HG03378 (cell line): ENCODE results near the gene TENM4.

Source experiments
- ATAC-seq: cut with Tn5 transposase; IDR thresholded peaks from one replicate; pipeline ENCODE4 v1.9.1; 2021; ENCODE audit warnings: mild to moderate bottlenecking, moderate library complexity; ENCODE audit not compliant: unreplicated experiment

TENM4 gene

DNA sequence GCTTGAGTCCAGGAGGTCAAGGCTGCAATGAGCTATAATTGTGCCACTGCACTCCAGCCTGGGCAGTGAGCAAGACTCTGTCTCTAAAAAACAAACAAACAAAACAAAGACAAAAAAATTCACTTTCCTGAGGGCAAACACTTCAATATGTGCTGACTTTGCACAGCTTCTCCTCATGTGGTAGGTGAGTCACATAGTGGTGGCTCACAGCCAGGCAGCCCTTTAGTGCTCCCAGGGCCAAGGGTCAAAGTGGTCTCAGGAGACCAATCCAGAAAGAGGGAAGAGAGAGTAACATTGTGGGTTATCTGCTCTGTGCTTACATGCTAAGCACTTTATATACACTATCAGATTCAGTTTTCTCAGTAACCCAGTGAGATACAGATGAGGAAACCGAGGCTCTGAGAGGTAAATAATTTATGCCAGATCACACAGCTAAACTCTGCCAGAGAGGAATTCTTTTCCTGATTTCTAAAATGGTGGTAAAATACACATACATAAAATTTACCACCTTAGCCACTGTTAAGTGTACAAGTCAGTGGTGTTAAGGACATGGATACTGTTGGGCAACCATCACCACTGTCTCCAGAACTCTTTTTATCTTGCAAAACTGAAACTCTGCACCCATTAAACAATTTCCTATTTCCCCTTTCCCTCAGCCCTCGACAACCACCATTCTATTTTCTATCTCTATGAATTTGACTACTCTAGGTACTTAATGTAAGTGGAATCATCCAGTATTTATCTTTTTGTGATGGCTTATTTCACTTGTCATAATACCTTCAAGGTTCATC is 634.4 kb downstream of the TENM4 start:
- no peak for ATAC-seq

DNA sequence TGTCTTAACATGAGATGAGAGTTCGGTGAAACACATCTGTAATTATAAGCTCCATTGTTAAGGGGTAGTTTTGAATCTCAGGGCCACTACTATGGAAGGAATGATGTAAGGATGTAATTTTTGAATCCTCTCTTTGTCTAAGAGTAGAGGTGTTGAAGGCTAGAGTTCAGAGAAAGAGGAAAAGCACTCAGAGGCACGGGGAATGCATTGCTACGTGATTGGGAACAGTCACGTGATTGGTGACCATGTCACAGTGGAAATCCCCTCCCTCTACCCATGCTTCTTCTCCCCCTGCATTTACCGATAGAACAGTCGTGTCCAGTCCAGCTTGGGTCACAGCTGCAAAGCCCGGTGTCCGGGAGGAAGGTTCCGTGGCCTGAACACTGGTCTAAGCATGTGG is 635.8 kb downstream of the TENM4 start:
- ATAC-seq = no peak

DNA sequence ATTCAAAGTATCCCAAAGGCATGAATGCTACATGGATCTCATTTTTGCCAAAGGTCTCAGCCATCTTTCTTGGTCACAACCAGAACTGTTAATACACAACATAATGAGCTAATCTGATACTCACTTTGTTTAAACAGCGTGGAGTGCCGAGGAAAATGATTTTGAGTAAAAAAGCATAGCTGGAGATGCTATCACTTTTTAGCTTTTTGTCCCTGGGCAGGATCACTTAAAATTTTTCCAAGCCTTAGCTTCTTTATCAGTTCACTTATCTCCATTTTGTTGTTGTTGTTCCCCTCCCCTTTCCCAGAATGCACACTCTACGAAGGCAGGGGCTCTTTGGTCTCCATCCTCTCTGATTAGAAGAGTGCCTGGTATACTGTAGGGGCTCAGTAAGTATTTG is 636.8 kb downstream of the TENM4 start:
- ATAC-seq = no peak

- no peak for ATAC-seq
Measured at GRCh38 chr11:78802058-78802761, 638.6 kb downstream of the TENM4 start.

GRCh38 chr11:78801161-78801884 is 639.5 kb downstream of the TENM4 start:
- no peak for ATAC-seq

- ATAC-seq = no peak
Measured at GRCh38 chr11:78800756-78801155, 640.1 kb downstream of the TENM4 start.

DNA sequence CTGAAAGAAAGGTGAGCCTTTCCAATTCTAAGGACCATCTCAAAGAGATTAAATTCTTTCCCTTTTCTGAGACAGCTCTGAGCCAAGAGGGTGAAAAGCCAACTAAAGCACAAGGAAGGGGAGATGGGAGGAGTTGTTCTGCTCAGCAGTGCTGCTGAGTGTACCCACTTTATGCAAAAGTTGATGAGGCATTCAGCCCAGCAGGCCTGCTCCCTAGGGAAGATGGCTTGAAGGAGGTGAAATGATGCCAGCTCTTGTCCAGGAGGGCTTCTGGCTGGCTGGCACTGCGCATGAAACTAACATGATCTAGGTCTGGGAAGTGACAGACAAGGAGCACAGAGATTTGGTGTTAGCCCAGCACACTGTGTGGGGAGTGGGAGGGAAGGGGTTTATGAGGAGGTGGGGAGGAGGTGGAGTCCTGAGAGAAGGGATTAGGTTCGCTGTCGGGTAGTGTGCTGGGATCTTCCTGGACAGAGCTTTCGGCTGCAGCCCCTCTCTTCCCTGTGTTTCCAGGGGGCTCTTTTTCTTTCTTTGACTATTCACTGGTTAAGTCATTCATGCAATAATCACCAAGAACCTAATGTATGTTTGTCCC is 640.6 kb downstream of the TENM4 start:
- ATAC-seq = no peak

DNA sequence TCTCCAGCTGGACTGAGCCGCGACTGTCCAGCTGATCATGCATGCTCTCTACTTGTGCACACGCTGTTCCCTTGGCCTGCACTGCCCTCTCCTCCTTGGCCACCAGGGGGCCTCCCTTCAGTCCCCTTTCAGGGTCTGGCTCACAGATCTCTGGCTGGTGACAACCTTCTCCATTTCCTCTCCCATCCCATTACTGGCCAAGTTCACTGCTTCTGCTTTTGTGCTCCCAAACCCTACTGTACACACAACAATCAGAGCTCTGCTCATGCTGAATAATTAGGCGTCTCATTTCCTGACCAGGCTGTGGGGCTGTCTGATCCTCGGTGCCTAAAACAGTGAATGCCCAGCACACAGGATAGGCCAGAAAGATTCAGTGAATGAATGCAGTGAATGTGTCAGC is 642.2 kb downstream of the TENM4 start:
- peak; percentile 90 for ATAC-seq

DNA sequence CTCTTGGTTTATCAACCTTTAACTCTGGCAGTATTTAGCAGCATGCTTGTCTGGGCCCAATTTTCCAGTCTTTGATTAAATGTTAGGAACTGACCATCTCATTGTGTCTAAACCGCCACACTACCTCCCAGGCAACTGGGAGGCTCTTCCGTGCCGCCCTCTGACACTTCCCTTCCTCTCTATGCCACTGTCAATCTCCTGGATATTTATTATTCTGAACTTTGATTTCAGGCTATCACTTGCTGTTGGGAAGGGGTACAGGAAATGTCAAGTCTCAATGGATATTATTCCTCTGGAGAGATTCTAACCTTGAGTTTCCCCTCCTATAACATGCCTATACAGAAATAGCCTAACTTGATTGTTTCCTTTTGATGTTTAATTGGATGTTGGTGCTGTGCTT is 643.3 kb downstream of the TENM4 start:
- no peak for ATAC-seq

DNA sequence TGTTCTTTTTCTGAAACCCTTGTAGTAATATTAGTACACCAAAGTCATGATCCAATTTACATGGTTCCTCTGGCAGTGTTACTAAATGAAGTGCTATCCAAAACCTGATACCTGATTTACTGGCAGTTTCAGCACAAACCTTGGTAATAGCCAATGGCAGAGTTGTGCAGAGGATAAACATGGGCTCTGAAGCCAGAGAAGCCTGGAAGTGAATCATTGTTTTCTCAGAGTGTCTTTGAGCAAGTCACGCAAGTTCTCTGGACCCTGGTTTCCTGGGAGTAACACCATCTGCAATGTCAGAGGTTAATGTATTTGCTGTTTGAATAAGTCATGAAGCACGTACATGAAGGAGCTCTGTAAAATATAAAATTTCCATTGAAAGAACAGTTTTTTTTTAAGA is 643.9 kb downstream of the TENM4 start:
- ATAC-seq = no peak

DNA sequence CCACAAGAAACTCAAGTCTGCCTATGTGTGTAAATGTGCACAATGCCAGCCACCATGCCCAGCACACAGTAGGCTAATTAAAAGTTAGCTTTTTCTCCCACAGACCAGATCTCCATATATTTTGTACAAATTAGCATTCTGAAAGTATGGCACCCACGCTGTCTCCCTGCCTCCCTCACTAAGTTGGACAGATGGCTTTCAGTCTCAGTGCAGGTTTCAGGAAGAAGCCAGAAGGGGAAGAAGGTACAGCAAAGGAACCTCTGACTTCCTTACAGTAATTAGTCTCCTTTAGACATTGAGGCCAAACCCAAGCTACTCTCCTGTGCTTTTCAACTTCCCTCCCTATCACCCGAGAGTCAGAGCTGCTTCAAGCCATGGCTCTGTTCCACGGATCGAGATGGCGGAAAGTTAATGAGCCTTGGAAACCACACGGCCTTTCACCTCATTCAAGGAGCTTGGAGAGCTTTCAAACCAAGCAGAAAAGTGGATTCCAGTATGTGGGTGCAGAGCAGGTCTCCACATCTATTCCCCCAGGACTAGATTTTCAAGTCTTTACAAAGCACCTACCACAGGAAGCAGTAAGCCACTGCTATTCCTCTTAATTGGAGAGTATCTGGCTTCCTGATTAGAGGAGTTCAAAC is 645.1 kb downstream of the TENM4 start:
- ATAC-seq = no peak

DNA sequence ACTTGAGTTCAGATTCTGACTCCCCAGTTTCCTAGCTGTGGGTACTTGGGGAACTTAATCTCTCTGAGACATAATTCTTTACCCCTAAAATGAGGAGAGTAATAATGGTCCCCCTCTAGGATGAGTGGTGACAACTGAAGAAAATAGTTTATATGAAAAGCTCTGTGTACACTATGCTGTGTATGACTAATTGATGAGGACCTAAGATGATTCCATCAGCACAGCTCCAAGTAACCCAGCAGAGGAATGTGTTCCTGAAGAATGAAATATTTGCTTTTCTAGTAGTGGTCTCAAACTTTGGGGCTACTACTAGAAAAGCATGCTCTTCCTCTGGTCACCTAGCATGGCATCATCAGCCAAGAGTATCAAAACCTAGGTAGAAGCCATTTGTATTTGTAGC is 648.9 kb downstream of the TENM4 start:
- ATAC-seq = no peak

DNA sequence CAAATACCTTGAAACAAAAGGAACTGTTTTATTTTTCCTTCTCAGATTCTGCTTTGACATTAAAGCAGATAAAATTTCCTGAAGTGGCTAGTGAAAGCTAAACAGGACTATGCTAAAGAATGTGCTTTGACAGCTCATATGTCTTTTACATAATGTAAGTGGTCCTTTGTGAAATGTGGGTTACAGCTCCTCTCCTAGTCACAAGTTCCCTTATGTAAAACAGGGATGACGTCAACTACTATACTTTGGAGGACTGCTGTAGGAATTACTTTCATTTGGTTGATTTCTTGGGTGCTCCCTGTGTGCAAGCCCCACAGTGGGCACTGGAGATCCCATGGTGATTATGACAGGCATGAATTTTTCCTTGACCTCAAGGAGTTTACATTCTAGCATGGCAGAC is 649.6 kb downstream of the TENM4 start:
- no peak for ATAC-seq

DNA sequence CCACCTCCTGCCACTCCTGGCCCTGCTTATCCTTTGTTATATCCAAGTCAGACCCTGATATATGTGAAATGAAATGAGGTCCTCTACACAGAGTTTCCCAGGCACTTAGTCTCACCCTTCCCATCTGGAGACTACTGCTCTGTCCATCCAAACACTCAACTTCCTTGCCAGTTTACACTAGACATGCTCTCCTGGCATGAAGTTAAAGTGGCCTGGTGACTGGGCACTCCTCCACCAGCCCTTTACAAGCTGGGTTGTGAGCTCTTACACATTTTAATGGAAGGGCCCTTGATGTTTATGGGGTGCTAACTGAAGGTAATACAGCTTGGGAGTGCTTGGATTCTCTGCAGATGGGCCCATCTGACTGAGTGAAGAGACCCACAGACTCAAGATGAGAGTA is 650.0 kb downstream of the TENM4 start:
- no peak for ATAC-seq

DNA sequence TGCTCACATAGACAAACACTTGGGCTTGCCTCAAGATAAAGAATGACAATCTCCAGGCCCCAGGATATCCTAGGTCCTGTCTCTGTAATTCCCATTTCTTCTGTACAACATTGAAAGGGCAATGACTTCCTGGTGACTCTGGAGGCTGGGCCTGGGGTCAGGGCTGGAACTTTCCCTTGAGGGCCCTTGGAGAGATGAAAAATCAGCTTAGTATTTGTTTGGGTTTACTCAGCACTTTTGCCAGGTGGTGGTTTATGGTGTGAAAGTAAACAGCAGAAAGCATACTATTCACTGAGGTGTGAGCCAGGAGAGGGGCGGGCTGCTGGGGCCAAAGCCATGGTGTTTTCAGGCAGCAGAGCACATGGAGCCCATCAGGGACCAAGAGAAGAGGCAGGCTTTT is 651.5 kb downstream of the TENM4 start:
- no peak for ATAC-seq

DNA sequence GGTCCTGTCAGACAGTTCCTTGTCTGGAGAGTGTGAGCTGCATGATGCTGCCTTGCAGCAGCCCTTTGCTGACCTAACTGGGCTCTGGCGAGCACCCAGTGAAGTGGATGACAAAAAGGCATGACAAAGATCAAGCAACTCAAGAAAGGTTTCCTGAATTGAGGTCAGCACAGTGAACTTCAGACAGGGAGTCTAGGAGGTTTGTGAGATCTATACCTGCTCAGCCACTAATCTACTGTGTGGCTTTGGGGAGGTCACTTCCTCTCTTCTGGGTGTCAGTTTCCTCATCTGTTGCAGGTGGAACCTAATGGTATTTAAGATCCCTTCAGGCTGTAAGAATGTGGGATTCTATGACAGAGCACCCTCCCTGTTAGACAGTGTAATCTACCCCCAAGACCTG is 652.3 kb downstream of the TENM4 start:
- ATAC-seq = no peak

DNA sequence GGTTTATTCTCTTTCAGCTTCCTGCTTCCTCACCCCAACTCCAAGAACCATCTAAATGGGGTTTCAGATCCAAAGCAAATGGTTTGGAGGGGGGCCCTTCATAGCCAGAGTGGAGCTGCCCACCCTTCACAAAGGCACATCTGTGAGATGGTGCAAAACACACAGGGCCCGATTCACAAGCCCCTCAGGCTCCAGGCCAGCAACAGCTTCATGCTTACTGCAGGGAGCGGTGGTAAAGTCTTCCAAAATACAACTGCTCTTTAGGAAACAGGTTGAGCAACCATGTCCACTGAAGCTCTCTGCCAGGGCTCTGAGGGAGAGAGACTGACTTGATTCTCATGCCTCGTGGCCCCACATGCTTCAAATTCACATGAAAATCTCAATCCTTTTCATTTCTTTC is 653.1 kb downstream of the TENM4 start:
- ATAC-seq = no peak

DNA sequence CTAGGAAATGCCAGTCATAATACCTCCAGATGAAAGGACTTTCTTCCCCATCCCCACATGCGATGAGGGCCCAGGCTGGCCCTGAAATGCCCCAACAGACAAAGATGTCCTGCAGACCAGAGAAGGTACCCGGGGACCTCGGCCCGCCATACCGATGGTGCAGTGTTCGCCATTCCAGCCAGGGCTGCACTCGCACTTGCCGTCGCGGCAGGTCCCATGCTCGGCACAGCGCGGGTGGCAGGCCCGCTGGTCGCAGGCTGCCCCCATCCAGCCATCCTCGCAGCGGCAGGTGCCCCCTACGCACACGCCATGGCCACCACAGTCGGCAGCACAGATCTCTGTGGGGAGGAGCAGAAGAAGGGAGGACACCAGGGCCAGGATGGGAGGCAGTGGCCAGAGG is 654.1 kb downstream of the TENM4 start:
- ATAC-seq = no peak

DNA sequence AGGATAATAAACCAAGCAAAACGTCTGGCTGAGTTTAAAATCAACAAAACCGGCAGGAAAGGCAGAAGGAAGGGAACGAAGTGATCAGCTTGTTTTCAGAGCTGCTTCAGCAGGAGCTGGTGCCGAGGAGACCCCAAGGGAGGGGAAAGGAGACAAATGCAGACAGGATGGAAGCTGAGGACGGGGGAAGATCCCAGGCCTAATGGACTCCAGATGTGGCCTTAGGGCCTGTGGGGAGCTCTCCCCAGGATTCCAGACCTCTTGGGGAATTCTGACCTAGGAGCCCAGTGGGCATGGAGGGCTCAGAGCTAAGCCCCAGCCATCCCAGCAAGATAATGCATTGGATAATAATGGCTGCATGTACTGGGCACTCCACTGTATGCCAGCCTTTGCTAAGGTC is 654.7 kb downstream of the TENM4 start:
- no peak for ATAC-seq

GRCh38 chr11:78784321-78785061 is 656.3 kb downstream of the TENM4 start:
- ATAC-seq = no peak
